Stimulated activated naive CD4-positive, alpha-beta T cell treated with Interleukin-2 at 50 U/mL for 16 hours (primary cell): Measurements from ENCODE around the gene PHF13.

Source experiments
- DNase-seq: peaks from one replicate; lab custom pipeline; 2025; lab: John Stamatoyannopoulos, UW

Gene PHF13

GRCh38 chr1:6613361-6614018 lies at the start of gene PHF13:
PHF13 (plus strand) TSS chr1:6613731; CDS start chr1:6614067, 336 bp downstream.
- peak; percentile 99 for DNase-seq

- DNase-seq = no peak
Observed at GRCh38 chr1:6569033-6569432, 44.5 kb upstream of the PHF13 start.

GRCh38 chr1:6570100-6570499 lies 43.4 kb upstream of the PHF13 start:
- no peak for DNase-seq

- DNase-seq = no peak
Observed at GRCh38 chr1:6570987-6571386, 42.5 kb upstream of the PHF13 start.

GRCh38 chr1:6572653-6573383 lies 40.7 kb upstream of the PHF13 start:
- no peak for DNase-seq

- DNase-seq = no peak
Observed at GRCh38 chr1:6574025-6574620, 39.4 kb upstream of the PHF13 start.

- no peak for DNase-seq
Observed at GRCh38 chr1:6574818-6575217, 38.7 kb upstream of the PHF13 start.

- no peak for DNase-seq
Observed at GRCh38 chr1:6577831-6578525, 35.6 kb upstream of the PHF13 start.

- no peak for DNase-seq
Observed at GRCh38 chr1:6578624-6579373, 34.7 kb upstream of the PHF13 start.

GRCh38 chr1:6579374-6580118 lies 34.0 kb upstream of the PHF13 start, which contains the start of gene ZBTB48:
ZBTB48 (plus strand) TSS chr1:6579994; CDS start chr1:6580610, 616 bp downstream.
- DNase-seq = peak; percentile 97

- no peak for DNase-seq
Observed at GRCh38 chr1:6580119-6580592, 33.4 kb upstream of the PHF13 start.

GRCh38 chr1:6580593-6581409 lies 32.7 kb upstream of the PHF13 start:
- DNase-seq = no peak

- DNase-seq = no peak
Observed at GRCh38 chr1:6581561-6582305, 31.8 kb upstream of the PHF13 start.

- no peak for DNase-seq
Observed at GRCh38 chr1:6582370-6582769, 31.2 kb upstream of the PHF13 start.

- no peak for DNase-seq
Observed at GRCh38 chr1:6584126-6585080, 29.1 kb upstream of the PHF13 start.

GRCh38 chr1:6585081-6585722 lies 28.3 kb upstream of the PHF13 start:
- no peak for DNase-seq

- DNase-seq = no peak
Observed at GRCh38 chr1:6585841-6586240, 27.7 kb upstream of the PHF13 start.

- no peak for DNase-seq
Observed at GRCh38 chr1:6586404-6586816, 27.1 kb upstream of the PHF13 start.
